Measurements from ENCODE around the gene OR51B2. TPM values are rescaled to one million over a fixed set of nuclear protein-coding genes. Genes with fewer than 3 reads are reported as not detected.

OR51B2 gene
- total and polyA plus RNA-seq, 2 of the 13 experiments (the other 11 are each of a cell fraction or from before 2014, with no cell fraction given), result not detected

DNA sequence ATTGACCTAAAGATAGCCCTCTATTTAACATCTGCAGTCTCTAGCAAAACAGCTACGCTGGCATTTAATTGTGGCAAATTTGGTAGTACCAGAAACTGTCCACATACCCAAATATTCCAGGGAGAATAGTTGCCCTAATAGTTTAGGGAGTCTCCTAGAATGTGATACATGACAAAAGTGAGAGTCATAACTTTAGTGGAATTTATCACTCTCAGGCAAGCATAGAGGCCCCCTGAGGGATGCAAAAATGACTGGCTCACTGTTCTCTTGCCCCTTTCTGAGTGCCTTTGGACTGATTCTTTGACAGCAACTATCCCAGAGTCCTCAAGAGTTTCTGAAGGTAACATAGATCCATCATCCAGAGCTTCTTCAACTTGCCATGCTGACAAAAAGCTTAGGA is 20.1 kb downstream of the OR51B2 start:
- H3K4me3 ChIP-seq (replicated peaks in 1 of 3; ENCODE audit: insufficient read depth in 1 of 3, low read depth in 2 of 3, low read length in 3 of 3), result no peak overlapping the region
- DNase-seq (ENCODE audit: low spot score) (no peak), FAIRE-seq (no peak), ATAC-seq (no peak)
- in situ Hi-C loops (cut with HindIII; ENCODE audit: extremely low pct_ligation_motif_present, low pct_unique_long_range_greater_than_20kb), result no loop called here
- H2AFZ ChIP-seq (ENCODE audit: low read length), result no peak overlapping the region
- no peaks in the 10 kb centered on the region for H3K79me2 ChIP-seq (ENCODE audit: insufficient read depth, low read length)
- no peak overlapping the region for H3K9ac ChIP-seq (ENCODE audit: insufficient read depth, low read depth, low read length)
- no peaks in the 10 kb centered on the region for H3K4me1 ChIP-seq (ENCODE audit: insufficient read depth, low read length)
- 26% methylated on average over 1 of the region's 1 CpG for WGBS (ENCODE audit: low lambda C conversion rate)
- H3K9me3 ChIP-seq (ENCODE audit: low read length), result no peaks in the 10 kb centered on the region
- H3K36me3 ChIP-seq (replicated peaks in 1 of 2; ENCODE audit: control insufficient read depth in 1 of 2, insufficient read depth in 2 of 2, low read length in 2 of 2), result no peaks in the 10 kb centered on the region
- H3K27me3 ChIP-seq (ENCODE audit: control insufficient read depth in 1 of 2, insufficient read depth in 2 of 2, low read length in 2 of 2), result peaks cover 0 to 4% of the 10 kb centered on the region in 2 experiments; a peak in 1 of 5 replicates
- TF ChIP-seq, protein P1, sequence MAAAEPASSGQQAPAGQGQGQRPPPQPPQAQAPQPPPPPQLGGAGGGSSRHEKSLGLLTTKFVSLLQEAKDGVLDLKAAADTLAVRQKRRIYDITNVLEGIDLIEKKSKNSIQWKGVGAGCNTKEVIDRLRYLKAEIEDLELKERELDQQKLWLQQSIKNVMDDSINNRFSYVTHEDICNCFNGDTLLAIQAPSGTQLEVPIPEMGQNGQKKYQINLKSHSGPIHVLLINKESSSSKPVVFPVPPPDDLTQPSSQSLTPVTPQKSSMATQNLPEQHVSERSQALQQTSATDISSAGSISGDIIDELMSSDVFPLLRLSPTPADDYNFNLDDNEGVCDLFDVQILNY (CRISPR knock-in tag; conservative IDR thresholded peaks at IDR 0.05), result no peak
- TF ChIP-seq, protein P2, sequence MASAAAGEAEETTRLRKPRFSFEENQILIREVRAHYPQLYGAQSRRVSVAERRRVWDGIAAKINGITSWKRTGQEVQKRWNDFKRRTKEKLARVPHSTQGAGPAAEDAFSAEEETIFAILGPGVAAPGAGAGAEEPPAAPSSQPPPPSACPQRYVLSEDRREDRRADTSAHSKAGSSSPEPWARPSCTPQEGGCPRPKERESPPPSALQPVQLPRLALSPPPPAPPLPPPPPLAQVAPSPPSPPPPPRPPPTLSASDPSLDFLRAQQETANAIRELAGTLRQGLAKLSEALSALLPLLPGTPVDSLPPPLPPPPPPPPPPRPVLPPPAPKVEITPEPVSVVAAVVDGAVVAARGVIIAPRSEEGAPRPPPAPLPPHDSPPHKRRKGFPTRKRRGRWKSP (CRISPR knock-in tag; IDR thresholded peaks at IDR 0.05), result no peak
- TF ChIP-seq BHLHE40 (IDR thresholded peaks at IDR 0.05; ENCODE audit: low read length) (no peak), POLR2AphosphoS2 (IDR thresholded peaks at IDR 0.05; ENCODE audit: low read depth, low read length) (no peak), GLI4 (CRISPR knock-in tag; IDR thresholded peaks at IDR 0.05; ENCODE audit: borderline replicate concordance) (no peak), ZNF430 (CRISPR knock-in tag; IDR thresholded peaks at IDR 0.05) (no peak), HOXA7 (CRISPR knock-in tag; IDR thresholded peaks at IDR 0.05) (no peak), ZFP82 (CRISPR knock-in tag; IDR thresholded peaks at IDR 0.05; ENCODE audit: borderline replicate concordance) (no peak), SETDB1 (CRISPR knock-in tag; IDR thresholded peaks at IDR 0.05; ENCODE audit: borderline replicate concordance) (no peak), SALL1 (CRISPR knock-in tag; IDR thresholded peaks at IDR 0.05) (no peak), KAT2B (IDR thresholded peaks at IDR 0.05; ENCODE audit: borderline replicate concordance, low read depth, low read length) (no peak), ZNF207 (IDR thresholded peaks at IDR 0.05; ENCODE audit: borderline replicate concordance) (no peak)
- TF ChIP-seq, protein P3, sequence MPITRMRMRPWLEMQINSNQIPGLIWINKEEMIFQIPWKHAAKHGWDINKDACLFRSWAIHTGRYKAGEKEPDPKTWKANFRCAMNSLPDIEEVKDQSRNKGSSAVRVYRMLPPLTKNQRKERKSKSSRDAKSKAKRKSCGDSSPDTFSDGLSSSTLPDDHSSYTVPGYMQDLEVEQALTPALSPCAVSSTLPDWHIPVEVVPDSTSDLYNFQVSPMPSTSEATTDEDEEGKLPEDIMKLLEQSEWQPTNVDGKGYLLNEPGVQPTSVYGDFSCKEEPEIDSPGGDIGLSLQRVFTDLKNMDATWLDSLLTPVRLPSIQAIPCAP (CRISPR knock-in tag; IDR thresholded peaks at IDR 0.05; ENCODE audit: low read depth), result no peak
- TF ChIP-seq, protein P4, sequence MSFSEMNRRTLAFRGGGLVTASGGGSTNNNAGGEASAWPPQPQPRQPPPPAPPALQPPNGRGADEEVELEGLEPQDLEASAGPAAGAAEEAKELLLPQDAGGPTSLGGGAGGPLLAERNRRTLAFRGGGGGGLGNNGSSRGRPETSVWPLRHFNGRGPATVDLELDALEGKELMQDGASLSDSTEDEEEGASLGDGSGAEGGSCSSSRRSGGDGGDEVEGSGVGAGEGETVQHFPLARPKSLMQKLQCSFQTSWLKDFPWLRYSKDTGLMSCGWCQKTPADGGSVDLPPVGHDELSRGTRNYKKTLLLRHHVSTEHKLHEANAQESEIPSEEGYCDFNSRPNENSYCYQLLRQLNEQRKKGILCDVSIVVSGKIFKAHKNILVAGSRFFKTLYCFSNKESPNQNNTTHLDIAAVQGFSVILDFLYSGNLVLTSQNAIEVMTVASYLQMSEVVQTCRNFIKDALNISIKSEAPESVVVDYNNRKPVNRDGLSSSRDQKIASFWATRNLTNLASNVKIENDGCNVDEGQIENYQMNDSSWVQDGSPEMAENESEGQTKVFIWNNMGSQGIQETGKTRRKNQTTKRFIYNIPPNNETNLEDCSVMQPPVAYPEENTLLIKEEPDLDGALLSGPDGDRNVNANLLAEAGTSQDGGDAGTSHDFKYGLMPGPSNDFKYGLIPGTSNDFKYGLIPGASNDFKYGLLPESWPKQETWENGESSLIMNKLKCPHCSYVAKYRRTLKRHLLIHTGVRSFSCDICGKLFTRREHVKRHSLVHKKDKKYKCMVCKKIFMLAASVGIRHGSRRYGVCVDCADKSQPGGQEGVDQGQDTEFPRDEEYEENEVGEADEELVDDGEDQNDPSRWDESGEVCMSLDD (CRISPR knock-in tag; IDR thresholded peaks at IDR 0.05; ENCODE audit: borderline replicate concordance), result no peak
- TF ChIP-seq, protein P5, sequence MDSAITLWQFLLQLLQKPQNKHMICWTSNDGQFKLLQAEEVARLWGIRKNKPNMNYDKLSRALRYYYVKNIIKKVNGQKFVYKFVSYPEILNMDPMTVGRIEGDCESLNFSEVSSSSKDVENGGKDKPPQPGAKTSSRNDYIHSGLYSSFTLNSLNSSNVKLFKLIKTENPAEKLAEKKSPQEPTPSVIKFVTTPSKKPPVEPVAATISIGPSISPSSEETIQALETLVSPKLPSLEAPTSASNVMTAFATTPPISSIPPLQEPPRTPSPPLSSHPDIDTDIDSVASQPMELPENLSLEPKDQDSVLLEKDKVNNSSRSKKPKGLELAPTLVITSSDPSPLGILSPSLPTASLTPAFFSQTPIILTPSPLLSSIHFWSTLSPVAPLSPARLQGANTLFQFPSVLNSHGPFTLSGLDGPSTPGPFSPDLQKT (CRISPR knock-in tag; IDR thresholded peaks at IDR 0.05; ENCODE audit: borderline replicate concordance), result no peak
- H3K4me2 ChIP-seq (ENCODE audit: low read depth, low read length), result no peak overlapping the region
- intact Hi-C loops (cut with micrococcal nuclease; ENCODE audit: unreplicated experiment), result no loop called here
- ChIA-PET POLR2A (no interaction called here), CTCF (ENCODE audit: low intra/inter-chr PET ratio, low total read pairs) (no interaction called here)
- no peaks in the 10 kb centered on the region for H4K20me1 ChIP-seq (ENCODE audit: insufficient read depth, low read length)
- BruUV-seq (replicated peaks), result no TSS peak
- H3K27ac ChIP-seq (ENCODE audit: extremely low read length, insufficient read depth, low read length), result no peak overlapping the region

Measured in HepG2 (cell line).